ENCODE results near the gene LPAR4. TPM values are rescaled to one million over a fixed set of nuclear protein-coding genes. Genes with fewer than 3 reads are reported as not detected.
"Not testable (repeated sequence)": the region's sequence is repeated elsewhere in the genome, so short reads cannot be mapped to it uniquely, and the experiment has no call there.

The LPAR4 gene
- polyA plus RNA-seq, 3 donors from 2014 or later = not detected

- no peaks in the 10 kb centered on the region for H3K4me1 Mint-ChIP-seq
- no peaks in the 10 kb centered on the region for H3K9me3 Mint-ChIP-seq
- H3K4me3 Mint-ChIP-seq = no peak overlapping the region
- H3K27ac Mint-ChIP-seq = no peak overlapping the region
- H3K27me3 Mint-ChIP-seq (ENCODE audit: low read depth in 3 of 3) = peaks cover 0 to 6% (median 2%) of the 10 kb centered on the region in 3 donors
- H3K36me3 Mint-ChIP-seq = no peaks in the 10 kb centered on the region
- DNase-seq = no peak
These were observed 22.4 kb downstream of the LPAR4 start for GRCh38 chrX:78769946-78770345.

GRCh38 chrX:78796916-78797315 lies 49.4 kb downstream of the LPAR4 start:
- H3K36me3 Mint-ChIP-seq = no peaks in the 10 kb centered on the region
- H3K4me3 Mint-ChIP-seq = no peak overlapping the region
- no peaks in the 10 kb centered on the region for H3K9me3 Mint-ChIP-seq
- DNase-seq = no peak
- peaks cover 0 to 7% of the 10 kb centered on the region in 2 donors for H3K4me1 Mint-ChIP-seq
- H3K27me3 Mint-ChIP-seq (ENCODE audit: low read depth in 3 of 3) = peaks cover 0 to 7% (median 0%) of the 10 kb centered on the region in 3 donors
- no peak overlapping the region for H3K27ac Mint-ChIP-seq

- H3K4me3 Mint-ChIP-seq = no peak overlapping the region
- no peaks in the 10 kb centered on the region for H3K36me3 Mint-ChIP-seq
- no peak for DNase-seq
- peaks cover 0 to 7% (median 0%) of the 10 kb centered on the region in 3 donors for H3K27me3 Mint-ChIP-seq (ENCODE audit: low read depth in 3 of 3)
- peaks cover 0 to 2% (median 0%) of the 10 kb centered on the region in 6 donors for H3K9me3 Mint-ChIP-seq
- H3K4me1 Mint-ChIP-seq = peaks cover 0 to 7% of the 10 kb centered on the region in 2 donors
- no peak overlapping the region for H3K27ac Mint-ChIP-seq
These were observed 52.6 kb downstream of the LPAR4 start for GRCh38 chrX:78800114-78800513.

- Mint-ChIP-seq H3K36me3 (no peaks in the 10 kb centered on the region), H3K27ac (no peak overlapping the region), H3K27me3 (ENCODE audit: low read depth in 3 of 3) (peaks cover 0 to 7% (median 0%) of the 10 kb centered on the region in 3 donors), H3K4me1 (peaks cover 0 to 7% of the 10 kb centered on the region in 2 donors), H3K4me3 (no peak overlapping the region), H3K9me3 (peaks cover 0 to 2% (median 0%) of the 10 kb centered on the region in 6 donors)
- no peak for DNase-seq
These were observed 53.2 kb downstream of the LPAR4 start for GRCh38 chrX:78800694-78801093.

- Mint-ChIP-seq H3K27me3 (ENCODE audit: low read depth in 3 of 3) (peaks cover 0 to 7% (median 2%) of the 10 kb centered on the region in 3 donors), H3K4me3 (no peak overlapping the region), H3K27ac (no peak overlapping the region), H3K36me3 (no peaks in the 10 kb centered on the region), H3K9me3 (peaks cover 0 to 2% (median 0%) of the 10 kb centered on the region in 6 donors), H3K4me1 (peaks cover 0 to 7% of the 10 kb centered on the region in 2 donors)
- no peak for DNase-seq
These were observed 54.0 kb downstream of the LPAR4 start for GRCh38 chrX:78801522-78801921.

GRCh38 chrX:78802526-78802925 lies 55.0 kb downstream of the LPAR4 start:
- not testable (repeated sequence) for H3K4me1 Mint-ChIP-seq, DNase-seq

More at GRCh38 chrX:78802526-78802925, 55.0 kb downstream of the LPAR4 start:
- not testable (repeated sequence) for H3K27me3 Mint-ChIP-seq (ENCODE audit: low read depth in 3 of 3); H3K36me3 Mint-ChIP-seq; H3K27ac Mint-ChIP-seq; H3K9me3 Mint-ChIP-seq; H3K4me3 Mint-ChIP-seq

Other genes with a start within 250 kb of the LPAR4 start
- not detected for gene RTL3, start 88.4 kb upstream of the LPAR4 start, polyA plus RNA-seq
- gene P2RY10, start 197.7 kb downstream of the LPAR4 start, polyA plus RNA-seq = 10 to 100 TPM in 2 of 3 donors, 1 to 10 TPM in 1; 5.4 to 16.3 (median 16.1) TPM

Data from immature natural killer cell (primary cell).